Measurements from ENCODE around the gene HAL. TPM values are rescaled to one million over a fixed set of nuclear protein-coding genes. Genes with fewer than 3 reads are reported as not detected.

Gene HAL
- total RNA-seq, 3 donors from 2014 or later, result 1.0 to 1.8 (median 1.5) TPM

GRCh38 chr12:96040305-96041133 is 44.4 kb upstream of the HAL start:
- Histone ChIP-seq H3K36me3 (ENCODE audit: low read depth) (no peaks in the 10 kb centered on the region), H3K4me3 (no peak overlapping the region), H3K9me3 (no peaks in the 10 kb centered on the region), H3K4me1 (ENCODE audit: low read depth) (no peaks in the 10 kb centered on the region)
- intact Hi-C loops (cut with DNase I, micrococcal nuclease), result no loop called here
- DNase-seq, result no peak
- no peak for ATAC-seq
- TF ChIP-seq CTCF (IDR thresholded peaks at IDR 0.05), result no peak

- intact Hi-C loops (cut with DNase I, micrococcal nuclease), result no loop called here
Observed at GRCh38 chr12:96039516-96039915, 43.4 kb upstream of the HAL start.

GRCh38 chr12:96036765-96037455 is 40.8 kb upstream of the HAL start:
- intact Hi-C loops (cut with DNase I, micrococcal nuclease), result no loop called here
- TF ChIP-seq CTCF (IDR thresholded peaks at IDR 0.05), result no peak
- Histone ChIP-seq H3K4me3 (no peak overlapping the region), H3K36me3 (ENCODE audit: low read depth) (no peaks in the 10 kb centered on the region), H3K9me3 (no peaks in the 10 kb centered on the region), H3K4me1 (ENCODE audit: low read depth) (peaks cover 19% of the 10 kb centered on the region)
- ATAC-seq (no peak), DNase-seq (no peak)

More at GRCh38 chr12:96039516-96039915, 43.4 kb upstream of the HAL start:
- no peaks in the 10 kb centered on the region for H3K9me3 ChIP-seq
- ATAC-seq (no peak), DNase-seq (no peak)
- peaks cover 2% of the 10 kb centered on the region for H3K4me1 ChIP-seq (ENCODE audit: low read depth)
- H3K36me3 ChIP-seq (ENCODE audit: low read depth), result no peaks in the 10 kb centered on the region
- H3K4me3 ChIP-seq, result no peak overlapping the region
- TF ChIP-seq CTCF (IDR thresholded peaks at IDR 0.05), result no peak

- intact Hi-C loops (cut with DNase I, micrococcal nuclease), result no loop called here
- no peak for TF ChIP-seq CTCF (IDR thresholded peaks at IDR 0.05)
- DNase-seq (peak; percentile 94 to 100 (median 98)), ATAC-seq (peak; percentile 98)
- Histone ChIP-seq H3K9me3 (no peaks in the 10 kb centered on the region), H3K36me3 (ENCODE audit: low read depth) (no peaks in the 10 kb centered on the region), H3K4me3 (peak within 1 kb of the TSS; percentile 57), H3K4me1 (ENCODE audit: low read depth) (peaks cover 19% of the 10 kb centered on the region)
Observed at GRCh38 chr12:96035283-96036236, 39.4 kb upstream of the HAL start, which contains the start of gene LTA4H. Gene LTA4H, minus strand, starts transcription at chr12:96035587. Its CDS starts 68 bp downstream, at chr12:96035519.

GRCh38 chr12:96034621-96035282 is 38.6 kb upstream of the HAL start:
- Histone ChIP-seq H3K4me1 (ENCODE audit: low read depth) (peaks cover 19% of the 10 kb centered on the region), H3K4me3 (peak overlapping the region; percentile 57), H3K36me3 (ENCODE audit: low read depth) (no peaks in the 10 kb centered on the region), H3K9me3 (no peaks in the 10 kb centered on the region)
- ATAC-seq (peak; percentile 13), DNase-seq (peak; percentile 50 to 56 (median 53))
- no peak for TF ChIP-seq CTCF (IDR thresholded peaks at IDR 0.05)
- intact Hi-C loops (cut with DNase I, micrococcal nuclease), result no loop called here

Measured in mucosa of descending colon (tissue), 3 donors.